HepG2 (cell line): ENCODE results near the gene SETD1B. TPM values are rescaled to one million over a fixed set of nuclear protein-coding genes. Genes with fewer than 3 reads are reported as not detected.

ENCODE experiments used
- HMGXB3 ChIP-seq: sonication (generic); formaldehyde crosslinking; IDR thresholded peaks from 2 replicates; pipeline ENCODE4 v1.4.0; 2020; ENCODE audit warnings: missing genetic modification reagents, borderline replicate concordance
- IRF9 ChIP-seq: sonication (generic); formaldehyde crosslinking; IDR thresholded peaks from 2 replicates; pipeline ENCODE4 v1.8.0; 2022; ENCODE audit warnings: missing genetic modification reagents, mild to moderate bottlenecking, borderline replicate concordance
- KAT2B ChIP-seq: fragments of 150-350 bp; IDR thresholded peaks from 2 replicates; pipeline ENCODE4 v1.6.1; 2014; ENCODE audit warnings: low read depth, low read length, borderline replicate concordance
- MAZ ChIP-seq, 2 experiments: sonication (generic) in 1 of 2; formaldehyde crosslinking in 1 of 2; IDR thresholded peaks; 2 replicates each; pipeline versions ENCODE4 v1.5.0 to v1.6.1; 2012 to 2020; ENCODE audit warnings: low read depth in 2 of 2, mild to moderate bottlenecking in 2 of 2, borderline replicate concordance in 1 of 2, improper control_type of control experiment in 1 of 2, low read length in 1 of 2, missing genetic modification reagents in 1 of 2, moderate library complexity in 1 of 2
- PHF21A ChIP-seq: sonication (generic); formaldehyde crosslinking; IDR thresholded peaks from 2 replicates; pipeline ENCODE4 v1.5.0; 2020; ENCODE audit warnings: mild to moderate bottlenecking, missing genetic modification reagents
- PITX1 ChIP-seq: sonication (generic); formaldehyde crosslinking; IDR thresholded peaks from 2 replicates; pipeline ENCODE4 v1.5.1; 2020; ENCODE audit warnings: mild to moderate bottlenecking, missing genetic modification reagents
- POLR2AphosphoS5 ChIP-seq: IDR thresholded peaks from 2 replicates; pipeline ENCODE4 v1.6.1; 2012; ENCODE audit warnings: low read depth, low read length
- PRDM10 ChIP-seq: sonication (generic); formaldehyde crosslinking; IDR thresholded peaks from 2 replicates; pipeline ENCODE4 v1.4.0; 2020; ENCODE audit warnings: low read depth, missing genetic modification reagents
- RXRB ChIP-seq: IDR thresholded peaks from 2 replicates; pipeline ENCODE4 v1.6.1; 2016; ENCODE audit warnings: borderline replicate concordance, missing genetic modification reagents, missing compliant biosample characterization
- ZBTB39 ChIP-seq: sonication (generic); formaldehyde crosslinking; IDR thresholded peaks from 2 replicates; pipeline ENCODE4 v1.5.0; 2020; ENCODE audit warnings: missing genetic modification reagents
- ZNF34 ChIP-seq: sonication (generic); formaldehyde crosslinking; IDR thresholded peaks from 2 replicates; pipeline ENCODE4 v1.4.0; 2020; ENCODE audit warnings: mild to moderate bottlenecking, missing genetic modification reagents, borderline replicate concordance
- ZNF784 ChIP-seq: sonication (generic); formaldehyde crosslinking; IDR thresholded peaks from 2 replicates; pipeline ENCODE4 v1.5.1; 2020; ENCODE audit warnings: missing genetic modification reagents, mild to moderate bottlenecking, borderline replicate concordance
- ZNF788 ChIP-seq: sonication (generic); formaldehyde crosslinking; IDR thresholded peaks from 2 replicates; pipeline ENCODE4 v1.5.0; 2020; ENCODE audit warnings: mild to moderate bottlenecking, missing genetic modification reagents, borderline replicate concordance
- polyA plus RNA-seq, 8 experiments: library from polyadenylated mRNA; depleted of rRNA in 3 of 8; stranded (reverse) in 7 of 8; unstranded in 1 of 8; fragments of >200 nt; fragmentation: Illumina TruSeq in 4 of 8; extraction: Trizol in 4 of 8; gene quantifications; 2 replicates each; pipeline versions ENCODE4 v1.2.1 to v1.2.3, GENCODE V29; 2011 to 2016; ENCODE audit warnings: low read depth in 4 of 8, missing spikeins in 1 of 8, mixed read lengths in 1 of 8; ENCODE audit not compliant: insufficient read depth in 1 of 8
- total RNA-seq, 5 experiments: library from RNA; depleted of rRNA; stranded (reverse); fragments of >200 nt; fragmentation: Illumina TruSeq; extraction: Trizol; gene quantifications; 2 replicates each; pipeline ENCODE4 v1.2.3, GENCODE V29; 2016; ENCODE audit warnings: low read depth in 1 of 5

The SETD1B gene
- total and polyA plus RNA-seq, 2 of the 13 experiments (the other 11 are each of a cell fraction or from before 2014, with no cell fraction given) = 1.1 to 1.4 TPM

- TF ChIP-seq PRDM10 (CRISPR knock-in tag) (peak; percentile 37; the same call in 1 of the 2 replicates), MAZ (IDR thresholded peaks at IDR 0.05; ENCODE audit: borderline replicate concordance, low read depth, low read length) (peak; percentile 63; the same call in 1 of the 2 replicates), MAZ (CRISPR knock-in tag; IDR thresholded peaks at IDR 0.05; ENCODE audit: low read depth) (peak; percentile 6; the same call in 1 of the 2 replicates), HMGXB3 (CRISPR knock-in tag) (0 out of 2 replicates have a peak, but pooled peaks have one; percentile 34), ZNF34 (CRISPR knock-in tag) (0 out of 2 replicates have a peak, but pooled peaks have one; percentile 37), ZNF784 (CRISPR knock-in tag) (peak; percentile 44; the same call in 1 of the 2 replicates), RXRB (CRISPR knock-in tag) (peak; percentile 86), PITX1 (CRISPR knock-in tag) (0 out of 2 replicates have a peak, but pooled peaks have one; percentile 54), KAT2B (no peak), PHF21A (CRISPR knock-in tag) (peak; percentile 95), POLR2AphosphoS5 (peak; percentile 74), ZNF788 (CRISPR knock-in tag) (peak; percentile 46; the same call in 1 of the 2 replicates), IRF9 (no peak), ZBTB39 (CRISPR knock-in tag) (no peak; the same call in 1 of the 2 replicates)
These were observed 53.8 kb downstream of the SETD1B start (continued) for GRCh38 chr12:121857322-121858246.
